HepG2 (cell line): Measurements from ENCODE around the gene EPHX1. TPM values are rescaled to one million over a fixed set of nuclear protein-coding genes. Genes with fewer than 3 reads are reported as not detected.

Source experiments
- ARNT ChIP-seq: fragments of 450-650 bp; IDR thresholded peaks from 2 replicates; pipeline ENCODE4 v1.6.1; 2017
- CEBPB ChIP-seq: IDR thresholded peaks from 2 replicates; pipeline ENCODE4 v1.6.1; 2011; ENCODE audit warnings: low read depth, low read length, improper control_type of control experiment, borderline replicate concordance
- FOXK1 ChIP-seq: sonication (generic); formaldehyde crosslinking; IDR thresholded peaks from 2 replicates; pipeline ENCODE4 v1.4.0; 2020; ENCODE audit warnings: low read depth, missing genetic modification reagents, borderline replicate concordance
- HMG20B ChIP-seq: conservative IDR thresholded peaks from 2 replicates; pipeline ENCODE4 v1.6.1; 2016; ENCODE audit warnings: missing genetic modification reagents, missing compliant biosample characterization
- MZF1 ChIP-seq: sonication (generic); formaldehyde crosslinking; IDR thresholded peaks from 2 replicates; pipeline ENCODE4 v1.8.1; 2023; ENCODE audit warnings: mild to moderate bottlenecking, missing genetic modification reagents, borderline replicate concordance
- NR2F2 ChIP-seq: IDR thresholded peaks from 2 replicates; pipeline ENCODE4 v1.6.1; 2012; ENCODE audit warnings: low read depth, inconsistent platforms, borderline replicate concordance
- RFXAP ChIP-seq: sonication (generic); formaldehyde crosslinking; IDR thresholded peaks from 2 replicates; pipeline ENCODE4 v1.4.0; 2020; ENCODE audit warnings: missing genetic modification reagents, borderline replicate concordance
- SIX4 ChIP-seq: sonication (generic); formaldehyde crosslinking; IDR thresholded peaks from 2 replicates; pipeline ENCODE4 v1.4.0; 2020; ENCODE audit warnings: missing genetic modification reagents
- ZBTB7A ChIP-seq: sonication (generic); formaldehyde crosslinking; IDR thresholded peaks from 2 replicates; pipeline ENCODE4 v1.8.0; 2022; ENCODE audit warnings: mild to moderate bottlenecking, missing genetic modification reagents
- ZNF124 ChIP-seq: sonication (generic); formaldehyde crosslinking; IDR thresholded peaks from 2 replicates; pipeline ENCODE4 v1.4.0; 2020; ENCODE audit warnings: missing genetic modification reagents
- ZNF367 ChIP-seq: sonication (generic); formaldehyde crosslinking; IDR thresholded peaks from 2 replicates; pipeline ENCODE4 v1.4.0; 2020; ENCODE audit warnings: missing genetic modification reagents, borderline replicate concordance
- ZNF484 ChIP-seq: sonication (generic); formaldehyde crosslinking; IDR thresholded peaks from 2 replicates; pipeline ENCODE4 v1.5.1; 2020; ENCODE audit warnings: mild to moderate bottlenecking, low read depth, missing genetic modification reagents, borderline replicate concordance
- ZSCAN22 ChIP-seq: sonication (generic); formaldehyde crosslinking; IDR thresholded peaks from 2 replicates; pipeline ENCODE4 v1.4.0; 2020; ENCODE audit warnings: mild to moderate bottlenecking, missing genetic modification reagents
- polyA plus RNA-seq, 8 experiments: library from polyadenylated mRNA; depleted of rRNA in 3 of 8; stranded (reverse) in 7 of 8; unstranded in 1 of 8; fragments of >200 nt; fragmentation: Illumina TruSeq in 4 of 8; extraction: Trizol in 4 of 8; gene quantifications; 2 replicates each; pipeline versions ENCODE4 v1.2.1 to v1.2.3, GENCODE V29; 2011 to 2016; ENCODE audit warnings: low read depth in 4 of 8, missing spikeins in 1 of 8, mixed read lengths in 1 of 8; ENCODE audit not compliant: insufficient read depth in 1 of 8
- total RNA-seq, 5 experiments: library from RNA; depleted of rRNA; stranded (reverse); fragments of >200 nt; fragmentation: Illumina TruSeq; extraction: Trizol; gene quantifications; 2 replicates each; pipeline ENCODE4 v1.2.3, GENCODE V29; 2016; ENCODE audit warnings: low read depth in 1 of 5
- TF ChIP-seq, protein P1 (sequence below): sonication (generic); formaldehyde crosslinking; IDR thresholded peaks from 2 replicates; pipeline ENCODE4 v1.5.1; 2020; ENCODE audit warnings: missing genetic modification reagents, mild to moderate bottlenecking, borderline replicate concordance
- TF ChIP-seq, protein P2 (sequence below): sonication (generic); formaldehyde crosslinking; IDR thresholded peaks from 2 replicates; pipeline ENCODE4 v1.9.0; 2022; ENCODE audit warnings: low read depth, missing genetic modification reagents
- TF ChIP-seq, protein P3 (sequence below): sonication (generic); formaldehyde crosslinking; IDR thresholded peaks from 2 replicates; pipeline ENCODE4 v1.8.0; 2022; ENCODE audit warnings: low read depth, missing genetic modification reagents
- TF ChIP-seq, protein P4 (sequence below): sonication (generic); formaldehyde crosslinking; IDR thresholded peaks from 2 replicates; pipeline ENCODE4 v1.4.0; 2020; ENCODE audit warnings: missing genetic modification reagents
- TF ChIP-seq, protein P5 (sequence below): sonication (generic); formaldehyde crosslinking; IDR thresholded peaks from 2 replicates; pipeline ENCODE4 v1.5.0; 2020; ENCODE audit warnings: mild to moderate bottlenecking, missing genetic modification reagents, borderline replicate concordance

The EPHX1 gene
- total and polyA plus RNA-seq, 2 of the 13 experiments (the other 11 are each of a cell fraction or from before 2014, with no cell fraction given) = 27.7 to 36.5 TPM

DNA sequence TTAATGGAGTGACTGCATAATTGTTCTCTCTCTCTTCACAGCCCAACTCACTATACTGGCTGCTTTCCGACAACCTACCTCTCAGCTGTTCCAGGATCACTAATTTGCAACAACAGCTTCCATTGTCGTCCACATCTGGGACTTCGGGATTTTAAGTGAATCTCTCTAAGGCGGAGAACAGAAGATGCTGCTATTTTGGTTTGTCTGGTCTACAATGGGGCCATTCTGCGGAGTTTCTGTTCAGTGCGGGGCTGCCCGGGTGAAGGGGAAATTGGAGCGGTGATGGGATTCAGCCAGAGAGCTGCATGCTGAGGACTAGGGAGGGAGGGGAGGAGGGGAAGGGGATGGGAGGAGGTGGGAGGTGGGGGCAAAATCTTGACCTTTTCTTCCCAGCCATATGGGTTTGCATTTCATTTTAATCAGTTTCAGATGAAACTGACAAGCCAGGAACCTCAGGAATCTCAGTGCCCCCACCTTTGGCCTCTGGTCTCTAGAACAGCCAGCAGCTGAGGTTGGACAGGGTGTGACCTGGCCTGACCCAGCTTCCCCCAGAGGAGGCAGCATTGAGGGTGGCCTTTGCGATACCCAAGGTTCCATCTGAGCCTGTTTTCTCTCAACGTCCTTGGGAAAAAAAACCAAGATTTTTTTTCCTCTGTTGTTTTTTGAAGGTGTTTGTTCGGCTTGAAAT, 39.2 kb upstream of the EPHX1 start (continued):
- TF ChIP-seq CEBPB (no peak), HMG20B (CRISPR knock-in tag) (0 out of 2 replicates have a peak, but pooled peaks have one; percentile 30), ZSCAN22 (no peak), FOXK1 (no peak), RFXAP (CRISPR knock-in tag) (no peak), ARNT (no peak), ZBTB7A (CRISPR knock-in tag) (no peak), SIX4 (no peak), ZNF484 (CRISPR knock-in tag) (no peak), ZNF124 (no peak), NR2F2 (0 out of 2 replicates have a peak, but pooled peaks have one; percentile 13), MZF1 (CRISPR knock-in tag) (no peak), ZNF367 (no peak)
- TF ChIP-seq, protein P1, sequence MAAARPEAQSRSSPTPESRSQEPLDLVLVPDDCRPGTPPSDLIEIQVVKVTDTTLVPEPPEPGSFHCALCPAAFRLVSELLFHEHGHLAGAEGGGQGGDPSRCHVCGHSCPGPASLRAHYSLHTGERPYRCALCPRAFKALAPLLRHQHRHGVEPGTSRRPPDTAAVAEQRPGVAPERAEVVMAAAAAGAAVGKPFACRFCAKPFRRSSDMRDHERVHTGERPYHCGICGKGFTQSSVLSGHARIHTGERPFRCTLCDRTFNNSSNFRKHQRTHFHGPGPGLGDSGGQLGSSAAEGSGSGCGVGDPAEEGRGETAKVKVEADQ (CRISPR knock-in tag) = no peak
- TF ChIP-seq, protein P2, sequence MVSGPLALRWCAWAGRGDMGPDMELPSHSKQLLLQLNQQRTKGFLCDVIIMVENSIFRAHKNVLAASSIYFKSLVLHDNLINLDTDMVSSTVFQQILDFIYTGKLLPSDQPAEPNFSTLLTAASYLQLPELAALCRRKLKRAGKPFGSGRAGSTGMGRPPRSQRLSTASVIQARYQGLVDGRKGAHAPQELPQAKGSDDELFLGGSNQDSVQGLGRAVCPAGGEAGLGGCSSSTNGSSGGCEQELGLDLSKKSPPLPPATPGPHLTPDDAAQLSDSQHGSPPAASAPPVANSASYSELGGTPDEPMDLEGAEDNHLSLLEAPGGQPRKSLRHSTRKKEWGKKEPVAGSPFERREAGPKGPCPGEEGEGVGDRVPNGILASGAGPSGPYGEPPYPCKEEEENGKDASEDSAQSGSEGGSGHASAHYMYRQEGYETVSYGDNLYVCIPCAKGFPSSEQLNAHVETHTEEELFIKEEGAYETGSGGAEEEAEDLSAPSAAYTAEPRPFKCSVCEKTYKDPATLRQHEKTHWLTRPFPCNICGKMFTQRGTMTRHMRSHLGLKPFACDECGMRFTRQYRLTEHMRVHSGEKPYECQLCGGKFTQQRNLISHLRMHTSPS (CRISPR knock-in tag) = no peak
- TF ChIP-seq, protein P3, sequence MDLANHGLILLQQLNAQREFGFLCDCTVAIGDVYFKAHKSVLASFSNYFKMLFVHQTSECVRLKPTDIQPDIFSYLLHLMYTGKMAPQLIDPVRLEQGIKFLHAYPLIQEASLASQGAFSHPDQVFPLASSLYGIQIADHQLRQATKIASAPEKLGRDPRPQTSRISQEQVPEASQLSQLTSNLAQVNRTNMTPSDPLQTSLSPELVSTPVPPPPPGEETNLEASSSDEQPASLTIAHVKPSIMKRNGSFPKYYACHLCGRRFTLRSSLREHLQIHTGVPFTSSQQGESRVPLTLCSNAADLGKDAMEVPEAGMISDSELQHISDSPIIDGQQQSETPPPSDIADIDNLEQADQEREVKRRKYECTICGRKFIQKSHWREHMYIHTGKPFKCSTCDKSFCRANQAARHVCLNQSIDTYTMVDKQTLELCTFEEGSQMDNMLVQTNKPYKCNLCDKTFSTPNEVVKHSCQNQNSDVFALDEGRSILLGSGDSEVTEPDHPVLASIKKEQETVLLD (CRISPR knock-in tag) = no peak
- TF ChIP-seq, protein P4, sequence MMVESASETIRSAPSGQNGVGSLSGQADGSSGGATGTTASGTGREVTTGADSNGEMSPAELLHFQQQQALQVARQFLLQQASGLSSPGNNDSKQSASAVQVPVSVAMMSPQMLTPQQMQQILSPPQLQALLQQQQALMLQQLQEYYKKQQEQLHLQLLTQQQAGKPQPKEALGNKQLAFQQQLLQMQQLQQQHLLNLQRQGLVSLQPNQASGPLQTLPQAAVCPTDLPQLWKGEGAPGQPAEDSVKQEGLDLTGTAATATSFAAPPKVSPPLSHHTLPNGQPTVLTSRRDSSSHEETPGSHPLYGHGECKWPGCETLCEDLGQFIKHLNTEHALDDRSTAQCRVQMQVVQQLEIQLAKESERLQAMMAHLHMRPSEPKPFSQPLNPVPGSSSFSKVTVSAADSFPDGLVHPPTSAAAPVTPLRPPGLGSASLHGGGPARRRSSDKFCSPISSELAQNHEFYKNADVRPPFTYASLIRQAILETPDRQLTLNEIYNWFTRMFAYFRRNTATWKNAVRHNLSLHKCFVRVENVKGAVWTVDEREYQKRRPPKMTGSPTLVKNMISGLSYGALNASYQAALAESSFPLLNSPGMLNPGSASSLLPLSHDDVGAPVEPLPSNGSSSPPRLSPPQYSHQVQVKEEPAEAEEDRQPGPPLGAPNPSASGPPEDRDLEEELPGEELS = no peak
- TF ChIP-seq, protein P5, sequence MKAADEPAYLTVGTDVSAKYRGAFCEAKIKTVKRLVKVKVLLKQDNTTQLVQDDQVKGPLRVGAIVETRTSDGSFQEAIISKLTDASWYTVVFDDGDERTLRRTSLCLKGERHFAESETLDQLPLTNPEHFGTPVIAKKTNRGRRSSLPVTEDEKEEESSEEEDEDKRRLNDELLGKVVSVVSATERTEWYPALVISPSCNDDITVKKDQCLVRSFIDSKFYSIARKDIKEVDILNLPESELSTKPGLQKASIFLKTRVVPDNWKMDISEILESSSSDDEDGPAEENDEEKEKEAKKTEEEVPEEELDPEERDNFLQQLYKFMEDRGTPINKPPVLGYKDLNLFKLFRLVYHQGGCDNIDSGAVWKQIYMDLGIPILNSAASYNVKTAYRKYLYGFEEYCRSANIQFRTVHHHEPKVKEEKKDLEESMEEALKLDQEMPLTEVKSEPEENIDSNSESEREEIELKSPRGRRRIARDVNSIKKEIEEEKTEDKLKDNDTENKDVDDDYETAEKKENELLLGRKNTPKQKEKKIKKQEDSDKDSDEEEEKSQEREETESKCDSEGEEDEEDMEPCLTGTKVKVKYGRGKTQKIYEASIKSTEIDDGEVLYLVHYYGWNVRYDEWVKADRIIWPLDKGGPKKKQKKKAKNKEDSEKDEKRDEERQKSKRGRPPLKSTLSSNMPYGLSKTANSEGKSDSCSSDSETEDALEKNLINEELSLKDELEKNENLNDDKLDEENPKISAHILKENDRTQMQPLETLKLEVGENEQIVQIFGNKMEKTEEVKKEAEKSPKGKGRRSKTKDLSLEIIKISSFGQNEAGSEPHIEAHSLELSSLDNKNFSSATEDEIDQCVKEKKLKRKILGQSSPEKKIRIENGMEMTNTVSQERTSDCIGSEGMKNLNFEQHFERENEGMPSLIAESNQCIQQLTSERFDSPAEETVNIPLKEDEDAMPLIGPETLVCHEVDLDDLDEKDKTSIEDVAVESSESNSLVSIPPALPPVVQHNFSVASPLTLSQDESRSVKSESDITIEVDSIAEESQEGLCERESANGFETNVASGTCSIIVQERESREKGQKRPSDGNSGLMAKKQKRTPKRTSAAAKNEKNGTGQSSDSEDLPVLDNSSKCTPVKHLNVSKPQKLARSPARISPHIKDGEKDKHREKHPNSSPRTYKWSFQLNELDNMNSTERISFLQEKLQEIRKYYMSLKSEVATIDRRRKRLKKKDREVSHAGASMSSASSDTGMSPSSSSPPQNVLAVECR = no peak
